K562 (cell line): Measurements from ENCODE around the gene DNMT1. TPM values are rescaled to one million over a fixed set of nuclear protein-coding genes. Genes with fewer than 3 reads are reported as not detected.

Experiments used
- ATAC-seq: fragments of 200-7000 bp; cut with Tn5 transposase; 3 replicates; pipeline ENCODE4 v1.9.1; 2020; ENCODE audit warnings: moderate library complexity
- BruUV-seq: library from RNA; stranded (reverse); fragments of 400-500 nt; replicated peaks from 2 replicates; lab custom pipeline; 2021; lab: Mats Ljungman, UMichigan
- CTCF ChIA-PET: fragments of 300-600 bp; formaldehyde crosslinking; extraction: SDS; loops from one replicate; lab custom pipeline; 2021; ENCODE audit warnings: low intra/inter-chr PET ratio; lab: Yijun Ruan, JAX
- POLR2A ChIA-PET: fragments of 300-600, 350-650 bp; sonication (Branson Sonifier 250); formaldehyde crosslinking; extraction: SDS; loops from one replicate; lab custom pipeline; 2021; ENCODE audit warnings: antibody characterized with exemption, inconsistent platforms; lab: Yijun Ruan, JAX
- DNase-seq, 4 experiments: peaks; one replicate each; pipeline versions ENCODE4 v3.0.0 to v3.0.0-alpha.2; 2011 to 2018; ENCODE audit warnings: low spot score in 3 of 4, mixed read lengths in 3 of 4; ENCODE audit errors: extremely low read depth in 1 of 4
- FAIRE-seq: peaks from 2 replicates; lab custom pipeline; 2011; peaks lifted over from hg19 to GRCh38; lab: Jason Lieb, UNC
- H2AFZ ChIP-seq: 2 replicates; pipeline ENCODE4 v1.6.0; 2011; ENCODE audit warnings: low read depth, low read length, control low read depth, inconsistent platforms
- H3K27ac ChIP-seq: fragments of 200-600 bp; 3 replicates; pipeline ENCODE4 v1.8.0; 2011; ENCODE audit warnings: low read depth, mild to moderate bottlenecking, control low read depth, inconsistent platforms, low read length, moderate library complexity, mixed read lengths; ENCODE audit errors: extremely low read depth
- H3K27me3 ChIP-seq, 2 experiments: fragments of 300-600 bp in 1 of 2; 2 replicates in 1 of 2; 3 replicates in 1 of 2; pipeline versions ENCODE4 v1.6.0 to v1.8.0; 2011; ENCODE audit warnings: inconsistent platforms in 2 of 2, low read length in 2 of 2, mild to moderate bottlenecking in 1 of 2, mixed read lengths in 1 of 2, moderate library complexity in 1 of 2; ENCODE audit not compliant: control insufficient read depth in 2 of 2, insufficient read depth in 2 of 2
- H3K36me3 ChIP-seq: fragments of 300-600 bp; 3 replicates; pipeline ENCODE4 v1.8.0; 2011; ENCODE audit warnings: mild to moderate bottlenecking, low read length, inconsistent platforms; ENCODE audit not compliant: control insufficient read depth, insufficient read depth
- H3K4me1 ChIP-seq, 2 experiments: fragments of 200-600 bp in 1 of 2; replicated peaks in 1 of 2; 2 replicates in 1 of 2; 3 replicates in 1 of 2; pipeline versions ENCODE4 v1.5.1 to v1.8.0; 2011; ENCODE audit warnings: inconsistent platforms in 2 of 2, low read length in 2 of 2, mild to moderate bottlenecking in 1 of 2, mixed read lengths in 1 of 2, moderate library complexity in 1 of 2; ENCODE audit not compliant: control insufficient read depth in 2 of 2, insufficient read depth in 2 of 2
- H3K4me2 ChIP-seq: 2 replicates; pipeline ENCODE4 v1.6.1; 2011; ENCODE audit warnings: low read length, control low read depth, inconsistent platforms, mixed read lengths; ENCODE audit not compliant: insufficient read depth
- H3K4me3 ChIP-seq: fragments of 200-600 bp; sonication (generic), shearing (Covaris generic); 2 replicates; pipeline ENCODE4 v1.5.1; 2016; ENCODE audit warnings: control low read depth, inconsistent platforms
- H3K79me2 ChIP-seq: fragments of 200-600 bp; 3 replicates; pipeline ENCODE4 v1.8.0; 2011; ENCODE audit warnings: low read length, inconsistent platforms; ENCODE audit not compliant: control insufficient read depth, insufficient read depth
- H3K9ac ChIP-seq, 2 experiments: 2 replicates each; pipeline versions ENCODE4 v1.6.0 to v1.6.1; 2011; ENCODE audit warnings: low read depth in 2 of 2, low read length in 2 of 2, control low read depth in 1 of 2, inconsistent platforms in 1 of 2, mild to moderate bottlenecking in 1 of 2, mixed read lengths in 1 of 2; ENCODE audit not compliant: insufficient read depth in 1 of 2
- H3K9me1 ChIP-seq: one replicate; pipeline ENCODE4 v1.6.0; 2011; ENCODE audit warnings: inconsistent platforms, mild to moderate bottlenecking, low read length, moderate library complexity; ENCODE audit not compliant: control insufficient read depth, insufficient read depth
- H3K9me3 ChIP-seq: replicated peaks from 2 replicates; pipeline ENCODE4 v1.5.1; 2011; ENCODE audit warnings: low read depth, low read length, inconsistent platforms; ENCODE audit not compliant: control insufficient read depth, insufficient read depth
- H4K20me1 ChIP-seq: replicated peaks from 2 replicates; pipeline ENCODE4 v1.6.1; 2011; ENCODE audit warnings: low read length, inconsistent platforms, mixed read lengths; ENCODE audit not compliant: control insufficient read depth, insufficient read depth
- COPS2 ChIP-seq: fragments of 450-650 bp; conservative IDR thresholded peaks from 2 replicates; pipeline ENCODE4 v1.6.1; 2016; ENCODE audit warnings: mild to moderate bottlenecking, moderate library complexity
- GABPB2 ChIP-seq: fragments of 250-450 bp; sonication (Bioruptor Pico); conservative IDR thresholded peaks from 2 replicates; pipeline ENCODE4 v1.5.1; 2021; ENCODE audit warnings: mild to moderate bottlenecking
- POLR2G ChIP-seq: fragments of 200-400 bp; formaldehyde crosslinking; IDR thresholded peaks from 2 replicates; pipeline ENCODE4 v1.6.1; 2017; ENCODE audit warnings: low read depth, mild to moderate bottlenecking, antibody characterized with exemption, low read length, moderate library complexity
- RBFOX2 ChIP-seq: fragments of 200-400 bp; formaldehyde crosslinking; IDR thresholded peaks from 2 replicates; pipeline ENCODE4 v1.6.1; 2017; ENCODE audit warnings: low read depth, mild to moderate bottlenecking, low read length, moderate library complexity
- ZNF143 ChIP-seq: sonication (generic); formaldehyde crosslinking; IDR thresholded peaks from 2 replicates; pipeline ENCODE4 v1.9.0; 2022; ENCODE audit warnings: mild to moderate bottlenecking, missing genetic modification reagents
- ZNF274 ChIP-seq: IDR thresholded peaks from 2 replicates; pipeline ENCODE4 v1.6.1; 2011; ENCODE audit warnings: low read depth, mild to moderate bottlenecking, low read length, moderate library complexity, borderline replicate concordance
- WGBS: fragments of 100-300 bp; shearing (Covaris generic); methylation state at CpG from one replicate; pipeline ENCODE4 v1.1.6; 2016; ENCODE audit warnings: low coverage, mixed read lengths; ENCODE audit not compliant: insufficient coverage; ENCODE audit errors: missing lambda C conversion rate; 5-methylcytosine and 5-hydroxymethylcytosine counted together
- in situ Hi-C: fragments of 300-500 bp; cut with MboI; formaldehyde crosslinking; loops from 4 replicates; pipeline ENCODE4 v1.15.0; 2018; ENCODE audit warnings: inconsistent platforms, mixed read lengths
- intact Hi-C: fragments of 100-400 bp; cut with micrococcal nuclease; formaldehyde crosslinking; loops from 2 replicates; pipeline ENCODE4 v1.14.2; 2022
- polyA plus RNA-seq, 8 experiments: library from polyadenylated mRNA; depleted of rRNA in 4 of 8; stranded (reverse) in 5 of 8; unstranded in 3 of 8; fragments of >200 nt; fragmentation: Nextera tagmentation in 2 of 8; fragmentation: Illumina TruSeq in 1 of 8; extraction: Ambion mirVana in 2 of 8; extraction: Trizol in 1 of 8; gene quantifications; 2 replicates each; pipeline versions ENCODE4 v1.2.1 to v1.2.3, GENCODE V29; 2011 to 2014; ENCODE audit warnings: inconsistent platforms in 1 of 8, missing spikeins in 1 of 8
- total RNA-seq, 7 experiments: library from RNA; depleted of rRNA in 6 of 7; stranded (reverse); fragments of >200 nt in 6 of 7; fragmentation: Illumina TruSeq in 2 of 7; extraction: Trizol in 2 of 7; gene quantifications; 2 replicates each; pipeline versions ENCODE4 v1.2.1 to v1.2.3, GENCODE V29; 2011 to 2021; ENCODE audit warnings: low replicate concordance in 1 of 7

The DNMT1 gene
- total and polyA plus RNA-seq, 9 of the 15 experiments (the other 6 are each of a cell fraction or from before 2014, with no cell fraction given) = 80.1 to 271 (median 121) TPM

DNA sequence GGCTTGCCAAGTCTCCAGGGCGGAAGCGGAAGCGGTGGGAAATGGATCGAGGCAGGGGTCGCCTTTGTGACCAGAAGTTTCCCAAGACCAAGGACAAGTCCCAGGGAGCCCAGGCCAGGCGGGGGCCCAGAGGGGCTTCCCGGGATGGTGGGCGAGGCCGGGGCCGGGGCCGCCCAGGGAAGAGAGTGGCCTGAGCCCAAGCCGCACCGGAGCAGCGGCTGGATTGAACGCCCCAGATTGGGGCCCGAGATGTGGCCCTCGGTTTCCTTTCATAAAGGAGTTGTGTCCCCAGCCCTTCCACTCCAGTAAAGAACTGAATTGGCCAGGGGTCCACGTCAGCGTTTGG, 83.8 kb downstream of the DNMT1 start:
- in situ Hi-C loops (no loop called here), intact Hi-C loops (loop anchor here (5.0 kb wide), 1 partner anchor 179 kb away; no protein-coding TSS in a partner anchor)
- POLR2A ChIA-PET = interaction anchor here (1.4 kb wide), 1 partner anchor 14 kb away, joined by 5 read pairs; no protein-coding TSS in a partner anchor
- peak; percentile 46 for TF ChIP-seq RBFOX2
- no peak for TF ChIP-seq GABPB2 (CRISPR knock-in tag)
- Histone ChIP-seq H2AFZ (no peak overlapping the region), H3K9me1 (no peaks in the 10 kb centered on the region), H3K79me2 (peaks cover 35% of the 10 kb centered on the region), H3K4me3 (no peak overlapping the region), H3K27me3 (no peaks in the 10 kb centered on the region), H3K27ac (no peak overlapping the region), H3K4me1 (peaks cover 3 to 79% of the 10 kb centered on the region in 2 experiments; a peak in 4 of 5 replicates), H3K4me2 (no peak overlapping the region), H4K20me1 (no peaks in the 10 kb centered on the region; the same call in 1 of the 2 replicates), H3K36me3 (peaks cover 64% of the 10 kb centered on the region), H3K9me3 (no peaks in the 10 kb centered on the region), H3K9ac (0 out of 4 replicates have a peak overlapping the region, but pooled peaks of 1 of the 2 experiments have one; percentile 57)
- no peak for DNase-seq
- BruUV-seq = TSS peak; percentile 29
- CTCF ChIA-PET = no interaction called here
- WGBS = 96% methylated on average over 11 of the region's 19 CpGs
- ATAC-seq = no peak
- FAIRE-seq = no peak

DNA sequence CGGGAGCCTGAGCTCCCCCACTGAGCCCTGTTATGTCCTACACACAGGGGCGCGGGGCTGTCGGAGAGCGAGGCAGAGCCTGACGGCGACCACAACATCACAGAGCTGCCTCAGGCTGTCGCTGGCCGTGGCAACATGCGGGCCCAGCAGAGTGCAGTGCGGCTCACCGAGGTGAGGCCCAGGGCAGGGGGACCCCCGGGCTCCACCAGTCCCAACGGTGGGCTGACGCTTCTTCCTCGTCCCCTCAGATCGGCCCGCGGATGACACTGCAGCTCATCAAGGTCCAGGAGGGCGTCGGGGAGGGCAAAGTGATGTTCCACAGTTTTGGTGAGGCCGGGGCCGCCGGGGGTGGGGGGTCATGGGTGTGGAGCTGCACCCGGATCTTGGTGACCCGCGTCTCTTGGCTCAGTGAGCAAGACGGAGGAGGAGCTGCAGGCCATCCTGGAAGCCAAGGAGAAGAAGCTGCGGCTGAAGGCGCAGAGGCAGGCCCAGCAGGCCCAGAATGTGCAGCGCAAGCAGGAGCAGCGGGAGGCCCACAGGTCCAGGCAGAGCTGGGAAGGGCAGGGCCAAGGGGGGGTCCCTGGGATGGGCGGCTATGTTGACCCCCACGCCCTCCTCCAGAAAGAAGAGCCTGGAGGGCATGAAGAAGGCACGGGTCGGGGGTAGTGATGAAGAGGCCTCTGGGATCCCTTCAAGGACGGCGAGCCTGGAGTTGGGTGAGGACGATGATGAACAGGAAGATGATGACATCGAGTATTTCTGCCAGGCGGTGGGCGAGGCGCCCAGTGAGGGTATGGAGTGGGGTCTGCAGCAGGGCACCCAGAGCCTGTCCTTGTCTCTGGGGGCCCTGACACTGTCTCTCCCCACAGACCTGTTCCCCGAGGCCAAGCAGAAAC, 84.4 kb downstream of the DNMT1 start:
- Histone ChIP-seq H2AFZ (no peak overlapping the region), H3K9me3 (no peaks in the 10 kb centered on the region), H3K36me3 (peaks cover 58% of the 10 kb centered on the region), H3K4me2 (no peak overlapping the region), H3K4me3 (no peak overlapping the region), H3K9ac (peak overlapping the region in 1 of 2 experiments; percentile 57; a peak in 1 of 4 replicates), H3K27me3 (no peaks in the 10 kb centered on the region), H3K79me2 (peaks cover 37% of the 10 kb centered on the region), H4K20me1 (no peaks in the 10 kb centered on the region; the same call in 1 of the 2 replicates), H3K27ac (no peak overlapping the region), H3K9me1 (no peaks in the 10 kb centered on the region), H3K4me1 (peaks cover 9 to 79% of the 10 kb centered on the region in 2 experiments)
- ATAC-seq = no peak
- in situ Hi-C loops = no loop called here
- intact Hi-C loops = loop anchor here (5.0 kb wide), 1 partner anchor 178 kb away; no protein-coding TSS in a partner anchor
- BruUV-seq = no TSS peak
- no peak for FAIRE-seq
- ChIA-PET CTCF (no interaction called here), POLR2A (interaction anchor here (0.5 to 1.2 kb wide), 2 partner anchors 11 to 994 kb away, joined by 4 to 6 read pairs; no protein-coding TSS in a partner anchor)
- DNase-seq = peak in 1 of 4 experiments; percentile 7
- 95% methylated on average over 28 of the region's 44 CpGs for WGBS
- TF ChIP-seq COPS2 = no peak
- peak; percentile 52; the same call in 1 of the 2 replicates for TF ChIP-seq POLR2G
- no peak for TF ChIP-seq ZNF274
- TF ChIP-seq ZNF143 (CRISPR knock-in tag) = 0 out of 2 replicates have a peak, but pooled peaks have one; percentile 24
